ENCODE measurements around the gene SUFU.

DNA sequence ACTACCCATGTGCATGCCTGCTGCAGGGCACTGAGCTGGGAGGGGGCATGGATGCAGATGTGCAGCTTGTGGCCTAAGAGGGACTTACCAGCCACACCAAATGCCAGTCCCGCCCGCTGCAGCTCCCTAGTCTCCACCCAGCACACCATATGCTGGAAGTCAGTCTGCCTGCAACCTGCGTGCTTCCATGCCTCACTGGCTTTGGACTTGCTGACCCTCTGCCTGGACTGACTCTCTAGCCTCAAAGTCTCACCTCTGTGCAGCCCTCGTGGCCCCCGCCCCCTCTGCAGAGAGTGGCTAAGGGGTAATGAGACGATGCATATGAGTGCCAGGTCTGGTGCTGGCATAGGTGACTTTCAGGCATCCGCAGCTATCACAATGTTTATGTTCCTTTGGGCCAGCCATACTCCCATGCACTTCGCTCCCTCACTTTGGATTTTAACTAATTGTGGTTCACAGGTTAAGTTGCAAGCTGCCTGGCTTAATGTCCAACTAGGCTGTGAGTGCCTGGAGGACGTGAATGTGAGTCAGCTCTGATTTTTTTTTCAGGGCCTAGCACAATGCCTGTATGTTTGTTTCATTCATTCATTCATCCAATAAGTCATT lies 162.2 kb downstream of the SUFU start:
- TF ChIP-seq, protein P1, sequence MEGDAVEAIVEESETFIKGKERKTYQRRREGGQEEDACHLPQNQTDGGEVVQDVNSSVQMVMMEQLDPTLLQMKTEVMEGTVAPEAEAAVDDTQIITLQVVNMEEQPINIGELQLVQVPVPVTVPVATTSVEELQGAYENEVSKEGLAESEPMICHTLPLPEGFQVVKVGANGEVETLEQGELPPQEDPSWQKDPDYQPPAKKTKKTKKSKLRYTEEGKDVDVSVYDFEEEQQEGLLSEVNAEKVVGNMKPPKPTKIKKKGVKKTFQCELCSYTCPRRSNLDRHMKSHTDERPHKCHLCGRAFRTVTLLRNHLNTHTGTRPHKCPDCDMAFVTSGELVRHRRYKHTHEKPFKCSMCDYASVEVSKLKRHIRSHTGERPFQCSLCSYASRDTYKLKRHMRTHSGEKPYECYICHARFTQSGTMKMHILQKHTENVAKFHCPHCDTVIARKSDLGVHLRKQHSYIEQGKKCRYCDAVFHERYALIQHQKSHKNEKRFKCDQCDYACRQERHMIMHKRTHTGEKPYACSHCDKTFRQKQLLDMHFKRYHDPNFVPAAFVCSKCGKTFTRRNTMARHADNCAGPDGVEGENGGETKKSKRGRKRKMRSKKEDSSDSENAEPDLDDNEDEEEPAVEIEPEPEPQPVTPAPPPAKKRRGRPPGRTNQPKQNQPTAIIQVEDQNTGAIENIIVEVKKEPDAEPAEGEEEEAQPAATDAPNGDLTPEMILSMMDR (IDR thresholded peaks at IDR 0.05) = no peak
- TF ChIP-seq EZH2 (IDR thresholded peaks at IDR 0.05) = no peak
